DOHH2 (cell line): ENCODE measurements around the gene RAB38.

Experiments used
- H3F3A ChIP-seq: fragments of 200-600 bp; sonication (generic), shearing (Covaris generic); 2 replicates; pipeline ENCODE4 v1.6.0; 2016; ENCODE audit warnings: antibody characterized with exemption, mild to moderate bottlenecking; ENCODE audit not compliant: control insufficient read depth, insufficient read depth
- H3K27ac ChIP-seq: fragments of 200-600 bp; sonication (generic); 2 replicates; pipeline ENCODE4 v1.5.1; 2014; ENCODE audit warnings: low read depth, mild to moderate bottlenecking, low read length, moderate library complexity
- H3K27me3 ChIP-seq: fragments of 200-600 bp; sonication (generic); 2 replicates; pipeline ENCODE4 v1.6.1; 2014; ENCODE audit warnings: mild to moderate bottlenecking, low read length, mixed read lengths; ENCODE audit not compliant: control insufficient read depth
- H3K36me3 ChIP-seq: fragments of 200-600 bp; sonication (generic); 2 replicates; pipeline ENCODE4 v1.6.1; 2014; ENCODE audit warnings: mild to moderate bottlenecking, low read length, moderate library complexity, mixed read lengths; ENCODE audit not compliant: control insufficient read depth
- H3K4me1 ChIP-seq: fragments of 200-600 bp; sonication (generic); 2 replicates; pipeline ENCODE4 v1.6.1; 2014; ENCODE audit warnings: mild to moderate bottlenecking, low read length, mixed read lengths; ENCODE audit not compliant: control insufficient read depth
- H3K4me2 ChIP-seq: fragments of 200-600 bp; sonication (generic); 2 replicates; pipeline ENCODE4 v1.6.0; 2014; ENCODE audit warnings: mild to moderate bottlenecking, low read length, moderate library complexity
- H3K4me3 ChIP-seq: fragments of 200-600 bp; sonication (generic); 2 replicates; pipeline ENCODE4 v1.5.1; 2014; ENCODE audit warnings: mild to moderate bottlenecking, low read length, mixed read lengths
- H3K79me2 ChIP-seq: fragments of 200-600 bp; sonication (generic); 2 replicates; pipeline ENCODE4 v1.6.1; 2014; ENCODE audit warnings: mild to moderate bottlenecking, low read length, mixed read lengths; ENCODE audit not compliant: control insufficient read depth
- H3K9me2 ChIP-seq: fragments of 200-600 bp; sonication (generic); replicated peaks from 2 replicates; pipeline ENCODE4 v1.6.1; 2014; ENCODE audit warnings: mild to moderate bottlenecking, low read length, mixed read lengths; ENCODE audit not compliant: control insufficient read depth
- H3K9me3 ChIP-seq: fragments of 200-600 bp; sonication (generic); 2 replicates; pipeline ENCODE4 v1.6.1; 2014; ENCODE audit warnings: antibody characterized with exemption, low read length, mixed read lengths; ENCODE audit not compliant: control insufficient read depth, insufficient read depth
- H4K20me1 ChIP-seq: fragments of 200-600 bp; sonication (generic); 2 replicates; pipeline ENCODE4 v1.6.0; 2014; ENCODE audit warnings: low read depth, mild to moderate bottlenecking, antibody characterized with exemption, low read length, moderate library complexity; ENCODE audit not compliant: control insufficient read depth, insufficient read depth
- EZH2phosphoT487 ChIP-seq: fragments of 200-600 bp; sonication (generic); IDR thresholded peaks from 2 replicates; pipeline ENCODE4 v1.6.1; 2017; ENCODE audit warnings: borderline replicate concordance, mild to moderate bottlenecking, antibody characterized with exemption, low read length, moderate library complexity, mixed read lengths
- TF ChIP-seq, protein P1 (sequence below): fragments of 200-600 bp; sonication (generic); IDR thresholded peaks from one replicate; pipeline ENCODE4 v1.5.1; 2014; ENCODE audit warnings: antibody characterized with exemption, mild to moderate bottlenecking, low read depth, low read length; ENCODE audit not compliant: poor library complexity, severe bottlenecking

Gene RAB38

DNA sequence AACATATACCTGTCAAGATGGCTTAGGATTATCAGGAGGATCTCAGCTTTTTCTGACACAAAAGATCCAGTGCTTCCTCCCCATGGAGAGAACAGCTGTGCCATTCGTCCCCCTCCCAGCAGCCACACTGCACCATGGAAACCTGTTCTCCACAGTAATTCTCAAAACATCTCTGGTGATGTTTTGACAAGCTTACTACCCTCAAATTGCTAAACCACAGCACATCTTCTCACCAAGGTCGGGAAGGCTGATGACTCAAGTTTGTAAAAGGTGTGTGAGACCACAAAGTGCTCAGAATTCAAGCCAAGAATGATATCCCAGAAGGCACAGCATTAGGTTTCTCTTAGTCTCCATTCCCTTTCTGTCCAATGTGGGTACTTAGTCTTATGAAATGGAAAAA, 3.9 kb upstream of the RAB38 start:
- Histone ChIP-seq H3K4me1 (no peaks in the 10 kb centered on the region), H3K79me2 (no peaks in the 10 kb centered on the region), H3K4me2 (no peak overlapping the region)

GRCh38 chr11:88178191-88178590, 2.9 kb upstream of the RAB38 start:
- Histone ChIP-seq H3K4me3 (no peak overlapping the region), H3K27ac (no peak overlapping the region), H3K27me3 (no peaks in the 10 kb centered on the region), H3K4me1 (no peaks in the 10 kb centered on the region), H3K4me2 (no peak overlapping the region), H3K9me2 (no peaks in the 10 kb centered on the region), H3K79me2 (no peaks in the 10 kb centered on the region), H3F3A (no peaks in the 10 kb centered on the region), H3K36me3 (no peaks in the 10 kb centered on the region), H3K9me3 (no peaks in the 10 kb centered on the region), H4K20me1 (no peaks in the 10 kb centered on the region)
- TF ChIP-seq, protein P1, sequence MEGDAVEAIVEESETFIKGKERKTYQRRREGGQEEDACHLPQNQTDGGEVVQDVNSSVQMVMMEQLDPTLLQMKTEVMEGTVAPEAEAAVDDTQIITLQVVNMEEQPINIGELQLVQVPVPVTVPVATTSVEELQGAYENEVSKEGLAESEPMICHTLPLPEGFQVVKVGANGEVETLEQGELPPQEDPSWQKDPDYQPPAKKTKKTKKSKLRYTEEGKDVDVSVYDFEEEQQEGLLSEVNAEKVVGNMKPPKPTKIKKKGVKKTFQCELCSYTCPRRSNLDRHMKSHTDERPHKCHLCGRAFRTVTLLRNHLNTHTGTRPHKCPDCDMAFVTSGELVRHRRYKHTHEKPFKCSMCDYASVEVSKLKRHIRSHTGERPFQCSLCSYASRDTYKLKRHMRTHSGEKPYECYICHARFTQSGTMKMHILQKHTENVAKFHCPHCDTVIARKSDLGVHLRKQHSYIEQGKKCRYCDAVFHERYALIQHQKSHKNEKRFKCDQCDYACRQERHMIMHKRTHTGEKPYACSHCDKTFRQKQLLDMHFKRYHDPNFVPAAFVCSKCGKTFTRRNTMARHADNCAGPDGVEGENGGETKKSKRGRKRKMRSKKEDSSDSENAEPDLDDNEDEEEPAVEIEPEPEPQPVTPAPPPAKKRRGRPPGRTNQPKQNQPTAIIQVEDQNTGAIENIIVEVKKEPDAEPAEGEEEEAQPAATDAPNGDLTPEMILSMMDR: no peak
- no peak for TF ChIP-seq EZH2phosphoT487

More for the DNA sequence above, 3.9 kb upstream of the RAB38 start:
- Histone ChIP-seq H3K9me3 (no peaks in the 10 kb centered on the region), H3F3A (no peaks in the 10 kb centered on the region), H3K27me3 (no peaks in the 10 kb centered on the region), H4K20me1 (no peaks in the 10 kb centered on the region), H3K9me2 (no peaks in the 10 kb centered on the region), H3K4me3 (no peak overlapping the region), H3K36me3 (no peaks in the 10 kb centered on the region), H3K27ac (no peak overlapping the region)
- no peak for TF ChIP-seq EZH2phosphoT487
- TF ChIP-seq, protein P1: no peak

DNA sequence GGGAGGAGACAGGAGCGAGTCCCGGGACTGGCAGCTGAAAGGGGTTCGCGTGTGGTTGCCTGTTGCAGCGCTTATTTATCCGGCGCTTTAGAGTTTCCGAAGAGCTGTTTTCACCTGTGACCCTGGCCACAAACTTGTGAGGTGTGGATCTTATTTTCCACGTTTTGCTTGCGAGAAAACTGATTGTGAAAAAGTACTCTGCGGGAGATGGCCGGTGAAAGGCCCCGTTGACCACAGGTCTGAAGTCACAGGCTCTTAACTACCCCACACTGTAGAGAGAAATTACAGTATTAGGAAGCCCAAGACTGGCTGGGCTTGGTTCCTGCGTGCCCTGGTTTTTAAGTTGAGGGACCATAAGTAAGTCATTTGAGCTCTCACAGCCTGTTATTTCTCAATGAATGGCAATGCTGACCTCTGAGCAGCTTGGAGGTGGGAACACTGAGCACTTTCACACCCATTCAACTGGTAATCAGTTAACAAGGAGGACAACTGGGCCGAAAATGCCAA, 379 bp upstream of the RAB38 start:
- no peaks in the 10 kb centered on the region for H3F3A ChIP-seq
- H3K36me3 ChIP-seq: no peaks in the 10 kb centered on the region
- H4K20me1 ChIP-seq: no peaks in the 10 kb centered on the region
- H3K27me3 ChIP-seq: no peaks in the 10 kb centered on the region
- no peaks in the 10 kb centered on the region for H3K4me1 ChIP-seq
- TF ChIP-seq, protein P1: no peak
- no peaks in the 10 kb centered on the region for H3K79me2 ChIP-seq
- no peaks in the 10 kb centered on the region for H3K9me3 ChIP-seq
- H3K4me2 ChIP-seq: no peak overlapping the region
- H3K27ac ChIP-seq: no peak overlapping the region
- no peaks in the 10 kb centered on the region for H3K9me2 ChIP-seq
- H3K4me3 ChIP-seq: no peak overlapping the region
